Measurements from ENCODE around the gene FOSL1. TPM values are rescaled to one million over a fixed set of nuclear protein-coding genes. Genes with fewer than 3 reads are reported as not detected.

FOSL1 gene
- total RNA-seq, 3 donors from 2014 or later (not counting 1 experiment from before 2014, with no cell fraction given) = 3.4 to 9.0 (median 6.8) TPM

DNA sequence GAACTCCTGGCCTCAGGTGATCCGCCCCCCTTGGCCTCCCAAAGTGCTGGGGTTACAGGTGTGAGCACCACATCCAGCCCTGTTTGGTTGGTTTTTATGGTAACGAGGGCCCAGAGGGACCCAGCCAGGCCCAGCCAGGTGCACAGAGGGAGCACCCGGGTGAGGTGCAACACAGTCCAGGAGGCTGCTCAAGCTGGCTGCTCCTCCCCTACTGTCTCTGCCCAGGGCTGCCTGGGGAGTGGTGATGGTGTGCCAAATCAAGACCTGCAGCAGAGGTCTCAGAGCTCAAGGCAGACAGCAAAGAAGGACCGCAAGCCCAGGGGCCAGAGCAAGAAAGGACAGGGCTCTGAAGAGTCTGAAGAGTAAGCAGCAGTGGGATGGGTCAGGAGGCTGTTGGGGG lies 46.5 kb upstream of the FOSL1 start:
- TF ChIP-seq, protein P1, sequence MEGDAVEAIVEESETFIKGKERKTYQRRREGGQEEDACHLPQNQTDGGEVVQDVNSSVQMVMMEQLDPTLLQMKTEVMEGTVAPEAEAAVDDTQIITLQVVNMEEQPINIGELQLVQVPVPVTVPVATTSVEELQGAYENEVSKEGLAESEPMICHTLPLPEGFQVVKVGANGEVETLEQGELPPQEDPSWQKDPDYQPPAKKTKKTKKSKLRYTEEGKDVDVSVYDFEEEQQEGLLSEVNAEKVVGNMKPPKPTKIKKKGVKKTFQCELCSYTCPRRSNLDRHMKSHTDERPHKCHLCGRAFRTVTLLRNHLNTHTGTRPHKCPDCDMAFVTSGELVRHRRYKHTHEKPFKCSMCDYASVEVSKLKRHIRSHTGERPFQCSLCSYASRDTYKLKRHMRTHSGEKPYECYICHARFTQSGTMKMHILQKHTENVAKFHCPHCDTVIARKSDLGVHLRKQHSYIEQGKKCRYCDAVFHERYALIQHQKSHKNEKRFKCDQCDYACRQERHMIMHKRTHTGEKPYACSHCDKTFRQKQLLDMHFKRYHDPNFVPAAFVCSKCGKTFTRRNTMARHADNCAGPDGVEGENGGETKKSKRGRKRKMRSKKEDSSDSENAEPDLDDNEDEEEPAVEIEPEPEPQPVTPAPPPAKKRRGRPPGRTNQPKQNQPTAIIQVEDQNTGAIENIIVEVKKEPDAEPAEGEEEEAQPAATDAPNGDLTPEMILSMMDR (IDR thresholded peaks at IDR 0.05) = no peak
- no peak overlapping the region for H3K27ac ChIP-seq (ENCODE audit: low read length)
- H3K36me3 ChIP-seq (ENCODE audit: control insufficient read depth, insufficient read depth, low read length) = no peaks in the 10 kb centered on the region
- no peaks in the 10 kb centered on the region for H3K36me3 Mint-ChIP-seq
- H3K27me3 ChIP-seq (ENCODE audit: control insufficient read depth, insufficient read depth, low read length) = no peaks in the 10 kb centered on the region
- H3K27me3 Mint-ChIP-seq (ENCODE audit: low read depth in 2 of 2) = no peaks in the 10 kb centered on the region
- peaks cover 4% of the 10 kb centered on the region for H3K4me1 ChIP-seq (ENCODE audit: control insufficient read depth, insufficient read depth, low read length)
- intact Hi-C loops (cut with micrococcal nuclease) = no loop called here
- WGBS (ENCODE audit: insufficient coverage) = 95% methylated on average over 4 of the region's 4 CpGs
- ATAC-seq = no peak
- no peak for DNase-seq
- H3K27ac Mint-ChIP-seq = no peak overlapping the region
- no peak overlapping the region for H3K4me3 Mint-ChIP-seq
- H3K4me3 ChIP-seq (ENCODE audit: low read length) = no peak overlapping the region
- H3K4me1 Mint-ChIP-seq = no peaks in the 10 kb centered on the region
- H3K9me3 ChIP-seq (ENCODE audit: control insufficient read depth, insufficient read depth, low read length) = no peaks in the 10 kb centered on the region
- H3K9me3 Mint-ChIP-seq = no peaks in the 10 kb centered on the region

DNA sequence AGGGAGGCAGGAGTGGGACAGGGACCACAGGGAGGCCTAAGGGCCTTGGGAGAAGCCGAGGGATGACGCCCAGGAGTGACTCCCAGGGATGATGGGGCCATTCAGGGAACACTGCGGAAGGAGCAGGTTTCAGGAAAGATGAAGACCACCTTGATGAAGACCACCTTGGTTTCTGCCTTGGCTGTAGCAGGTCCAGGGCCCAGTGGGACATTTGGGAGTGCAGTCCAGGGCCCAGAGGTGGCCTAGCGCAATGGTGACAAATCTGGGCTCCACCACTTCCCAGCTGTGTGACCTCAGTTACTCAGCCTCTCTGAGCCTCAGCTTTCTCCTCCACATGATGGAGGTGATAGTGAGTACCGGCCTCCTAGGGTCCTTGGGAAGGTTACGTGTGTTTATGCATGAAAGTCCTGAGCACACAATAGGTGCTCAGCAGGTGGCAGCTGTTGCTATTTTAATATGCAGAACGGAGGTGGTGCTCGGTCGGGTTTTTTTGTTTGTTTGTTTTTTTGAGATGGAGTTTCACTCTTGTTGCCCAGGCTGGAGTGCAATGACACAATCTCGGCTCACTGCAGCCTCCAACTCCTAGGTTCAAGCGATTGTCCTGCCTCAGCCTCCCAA lies 45.9 kb upstream of the FOSL1 start:
- Mint-ChIP-seq H3K27ac (no peak overlapping the region), H3K27me3 (ENCODE audit: low read depth in 2 of 2) (no peaks in the 10 kb centered on the region), H3K4me3 (no peak overlapping the region), H3K36me3 (no peaks in the 10 kb centered on the region), H3K9me3 (no peaks in the 10 kb centered on the region), H3K4me1 (peaks cover 0 to 5% of the 10 kb centered on the region in 2 donors)
- no peak for DNase-seq
- TF ChIP-seq, protein P1 (IDR thresholded peaks at IDR 0.05) = no peak
- no peak overlapping the region for H3K27ac ChIP-seq (ENCODE audit: low read length)
- WGBS (ENCODE audit: insufficient coverage) = 88% methylated on average over 11 of the region's 11 CpGs
- H3K4me1 ChIP-seq (ENCODE audit: control insufficient read depth, insufficient read depth, low read length) = peaks cover 7% of the 10 kb centered on the region
- no peaks in the 10 kb centered on the region for H3K36me3 ChIP-seq (ENCODE audit: control insufficient read depth, insufficient read depth, low read length)
- no peak for ATAC-seq
- H3K4me3 ChIP-seq (ENCODE audit: low read length) = no peak overlapping the region
- no peaks in the 10 kb centered on the region for H3K9me3 ChIP-seq (ENCODE audit: control insufficient read depth, insufficient read depth, low read length)
- intact Hi-C loops (cut with micrococcal nuclease) = no loop called here
- H3K27me3 ChIP-seq (ENCODE audit: control insufficient read depth, insufficient read depth, low read length) = no peaks in the 10 kb centered on the region

DNA sequence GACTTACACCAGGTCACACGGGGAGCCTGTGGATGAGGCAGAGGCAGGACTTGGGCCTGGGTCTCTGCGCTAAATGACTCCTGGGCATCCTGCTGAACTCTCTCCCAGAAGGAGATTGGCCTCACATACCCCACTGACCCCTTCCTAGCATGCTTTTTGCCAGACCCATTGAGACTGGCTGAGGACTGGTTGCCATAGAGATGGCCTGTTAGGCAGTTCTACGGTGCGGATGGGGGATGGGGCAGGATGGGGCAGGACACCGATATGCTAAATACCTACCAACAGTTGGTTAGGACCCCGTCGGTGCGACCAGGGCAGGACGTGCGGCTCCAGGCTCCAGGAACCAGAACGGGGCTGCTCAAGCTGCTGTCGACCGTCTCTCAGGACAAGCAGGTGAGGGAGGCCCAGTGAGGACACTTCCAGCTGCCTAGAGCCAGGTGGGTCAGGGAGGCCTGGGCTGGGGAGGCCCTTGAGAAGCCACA lies 45.3 kb upstream of the FOSL1 start, which contains the start of gene TSGA10IP:
Gene TSGA10IP, plus strand, starts transcription at position 51 of the 482 bp plus-strand sequence. Its CDS starts 196 bp downstream, at position 247.
- H3K36me3 Mint-ChIP-seq = no peaks in the 10 kb centered on the region
- Histone ChIP-seq H3K9me3 (ENCODE audit: control insufficient read depth, insufficient read depth, low read length) (no peaks in the 10 kb centered on the region), H3K27ac (ENCODE audit: low read length) (no peak within 1 kb of the TSS), H3K4me1 (ENCODE audit: control insufficient read depth, insufficient read depth, low read length) (peaks cover 7% of the 10 kb centered on the region), H3K27me3 (ENCODE audit: control insufficient read depth, insufficient read depth, low read length) (no peaks in the 10 kb centered on the region), H3K36me3 (ENCODE audit: control insufficient read depth, insufficient read depth, low read length) (no peaks in the 10 kb centered on the region), H3K4me3 (ENCODE audit: low read length) (no peak within 1 kb of the TSS)
- intact Hi-C loops (cut with micrococcal nuclease) = no loop called here
- no peaks in the 10 kb centered on the region for H3K27me3 Mint-ChIP-seq (ENCODE audit: low read depth in 2 of 2)
- H3K27ac Mint-ChIP-seq = no peak within 1 kb of the TSS
- no peaks in the 10 kb centered on the region for H3K9me3 Mint-ChIP-seq
- TF ChIP-seq, protein P1 (IDR thresholded peaks at IDR 0.05) = no peak
- no peak for DNase-seq
- peaks cover 0 to 6% of the 10 kb centered on the region in 2 donors for H3K4me1 Mint-ChIP-seq
- no peak within 1 kb of the TSS for H3K4me3 Mint-ChIP-seq
- 95% methylated on average over 13 of the region's 13 CpGs for WGBS (ENCODE audit: insufficient coverage)
- no peak for ATAC-seq

DNA sequence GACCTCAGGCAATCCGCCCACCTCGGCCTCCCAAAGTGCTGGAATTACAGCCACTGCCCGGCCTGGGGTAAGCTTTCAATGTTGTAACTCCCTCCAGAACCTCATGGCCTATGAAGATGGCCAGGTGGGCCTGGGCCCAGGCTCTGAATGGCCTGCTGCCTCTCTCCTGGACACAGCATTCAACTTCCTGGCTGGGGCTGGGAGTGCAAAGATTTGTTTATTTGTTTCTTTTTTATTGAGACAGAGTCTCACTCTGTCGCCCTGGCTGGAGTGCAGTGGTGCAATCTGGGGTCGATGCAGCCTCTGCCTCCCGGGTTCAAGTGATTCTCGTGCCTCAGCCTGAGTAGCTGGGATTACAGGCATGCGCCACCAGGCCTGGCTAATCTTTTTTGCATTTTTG lies 44.6 kb upstream of the FOSL1 start:
- peaks cover 7% of the 10 kb centered on the region for H3K4me1 ChIP-seq (ENCODE audit: control insufficient read depth, insufficient read depth, low read length)
- Mint-ChIP-seq H3K27ac (no peak overlapping the region), H3K4me3 (no peak overlapping the region), H3K9me3 (no peaks in the 10 kb centered on the region), H3K36me3 (no peaks in the 10 kb centered on the region), H3K4me1 (peaks cover 0 to 6% of the 10 kb centered on the region in 2 donors), H3K27me3 (ENCODE audit: low read depth in 2 of 2) (no peaks in the 10 kb centered on the region)
- H3K4me3 ChIP-seq (ENCODE audit: low read length) = no peak overlapping the region
- H3K9me3 ChIP-seq (ENCODE audit: control insufficient read depth, insufficient read depth, low read length) = no peaks in the 10 kb centered on the region
- H3K27me3 ChIP-seq (ENCODE audit: control insufficient read depth, insufficient read depth, low read length) = no peaks in the 10 kb centered on the region
- TF ChIP-seq, protein P1 (IDR thresholded peaks at IDR 0.05) = no peak
- 93% methylated on average over 8 of the region's 8 CpGs for WGBS (ENCODE audit: insufficient coverage)
- DNase-seq (no peak), ATAC-seq (no peak)
- no peak overlapping the region for H3K27ac ChIP-seq (ENCODE audit: low read length)
- intact Hi-C loops (cut with micrococcal nuclease) = no loop called here
- no peaks in the 10 kb centered on the region for H3K36me3 ChIP-seq (ENCODE audit: control insufficient read depth, insufficient read depth, low read length)
